ENCODE data around the gene SDSL.

GRCh38 chr12:113392988-113393579, 29.1 kb upstream of the SDSL start:
- TF ChIP-seq CTCF (IDR thresholded peaks at IDR 0.05) (no peak), POLR2A (IDR thresholded peaks at IDR 0.05) (no peak), POLR2AphosphoS5 (IDR thresholded peaks at IDR 0.05) (no peak)
